HG02798 (cell line): ENCODE measurements around the gene C11orf65.
"Not testable (repeated sequence)": the region's sequence is repeated elsewhere in the genome, so short reads cannot be mapped to it uniquely, and the experiment has no call there.

Source experiments
- ATAC-seq: cut with Tn5 transposase; IDR thresholded peaks from one replicate; pipeline ENCODE4 v1.9.1; 2021; ENCODE audit warnings: mild to moderate bottlenecking; ENCODE audit not compliant: unreplicated experiment, poor library complexity

The C11orf65 gene

GRCh38 chr11:108373505-108373904 is 93.8 kb downstream of the C11orf65 start:
- not testable (repeated sequence) for ATAC-seq

- no peak for ATAC-seq
These were observed 96.3 kb downstream of the C11orf65 start for GRCh38 chr11:108370990-108371389.

DNA sequence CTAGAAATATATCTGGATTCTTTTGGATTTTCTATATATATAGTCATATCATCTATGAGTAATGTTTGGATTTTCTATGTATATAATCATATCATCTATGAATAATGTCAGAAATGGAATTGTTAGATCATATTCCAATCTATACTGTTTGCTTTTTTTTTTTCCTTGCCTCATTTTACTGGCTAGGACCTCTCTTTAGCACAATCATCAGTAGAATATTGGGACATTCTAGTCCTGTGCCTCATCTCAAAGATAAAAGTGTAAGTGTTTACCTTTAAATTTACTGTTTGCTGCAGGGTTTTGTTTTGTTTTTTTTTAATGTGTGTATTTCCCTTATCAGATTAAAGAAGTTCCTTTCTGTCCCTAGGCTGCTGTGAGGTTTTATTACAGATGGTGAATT is 97.0 kb downstream of the C11orf65 start:
- ATAC-seq = no peak

DNA sequence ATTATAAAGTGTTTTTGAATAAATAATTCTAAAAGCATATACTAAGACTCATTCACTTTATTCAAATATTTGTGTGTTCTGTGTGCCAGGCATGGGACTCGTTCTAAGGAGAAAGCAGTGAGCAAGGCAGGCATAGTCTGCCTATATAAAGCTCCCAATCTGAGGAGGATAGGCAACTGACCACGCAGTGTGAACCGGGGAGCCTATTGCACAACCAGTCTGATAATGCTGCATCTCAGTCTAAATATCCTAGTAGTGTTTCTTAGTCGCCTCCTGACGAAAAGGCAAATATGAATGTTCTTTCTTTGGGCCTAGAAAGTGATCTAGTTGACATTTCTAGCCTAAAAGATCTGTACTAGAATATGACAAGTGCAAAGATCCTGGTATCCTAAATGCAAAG is 98.3 kb downstream of the C11orf65 start:
- no peak for ATAC-seq

DNA sequence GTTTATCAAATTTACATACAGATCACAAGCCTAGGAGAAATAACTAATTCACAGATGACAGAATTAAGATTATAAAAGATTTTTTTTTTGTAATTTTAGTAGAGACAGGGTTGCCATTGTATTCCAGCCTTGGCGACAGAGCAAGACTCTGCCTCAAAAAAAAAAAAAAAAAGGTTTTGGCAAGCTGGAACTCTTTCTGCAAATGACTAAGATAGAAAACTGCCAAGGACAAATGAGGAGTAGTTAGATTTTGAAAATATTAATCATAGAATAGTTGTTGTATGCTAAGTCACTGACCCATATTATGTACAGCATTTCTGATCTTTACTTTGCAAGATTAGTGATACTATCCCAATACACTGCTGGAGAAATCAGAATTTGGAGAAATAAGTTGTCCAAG is 99.2 kb downstream of the C11orf65 start:
- no peak for ATAC-seq

- no peak for ATAC-seq
These were observed 103.2 kb downstream of the C11orf65 start for GRCh38 chr11:108364159-108364558.

GRCh38 chr11:108351468-108351867 is 115.9 kb downstream of the C11orf65 start:
- no peak for ATAC-seq

DNA sequence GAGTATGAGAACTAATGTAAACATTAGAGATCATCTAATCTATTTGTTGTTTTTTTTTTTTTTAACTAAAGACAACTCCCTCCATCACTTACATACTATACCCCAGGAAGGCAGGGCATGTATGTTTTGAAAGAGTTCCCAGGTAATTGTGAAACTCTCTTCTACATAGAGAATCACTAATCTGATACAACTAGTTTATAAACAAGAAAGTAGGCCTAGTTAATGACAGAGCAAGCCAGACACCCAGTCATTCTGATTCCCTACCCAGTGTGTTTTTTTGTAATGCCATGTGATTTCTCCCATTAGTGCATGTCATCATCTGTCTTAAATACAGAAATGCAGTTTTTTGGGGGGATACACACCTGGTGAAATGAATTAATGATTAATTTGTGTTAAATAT is 120.9 kb downstream of the C11orf65 start:
- ATAC-seq = no peak

GRCh38 chr11:108345767-108346166 is 121.6 kb downstream of the C11orf65 start:
- ATAC-seq = no peak

DNA sequence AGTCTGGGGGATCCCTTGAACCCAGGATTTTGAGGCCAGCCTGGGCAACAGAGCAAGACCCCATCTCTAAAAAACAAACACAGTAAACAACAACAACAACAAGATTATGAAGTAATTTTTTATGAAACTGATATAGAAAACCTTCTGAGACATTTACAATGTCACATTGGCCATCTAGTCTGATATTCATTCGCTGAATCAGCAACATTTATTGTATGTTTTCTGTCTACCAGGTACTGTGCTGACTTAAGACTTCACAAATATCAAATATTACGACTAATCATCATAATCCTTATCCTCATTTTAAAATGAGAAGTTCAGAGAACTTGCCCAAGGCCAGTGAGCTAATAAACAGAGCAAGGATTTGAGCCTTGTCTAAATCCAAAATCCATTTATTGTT is 123.6 kb downstream of the C11orf65 start:
- ATAC-seq = no peak

GRCh38 chr11:108341654-108342053 is 125.7 kb downstream of the C11orf65 start:
- ATAC-seq = no peak

GRCh38 chr11:108340973-108341372 is 126.4 kb downstream of the C11orf65 start:
- ATAC-seq = no peak

- ATAC-seq = no peak
These were observed 128.6 kb downstream of the C11orf65 start for GRCh38 chr11:108338750-108339149.

DNA sequence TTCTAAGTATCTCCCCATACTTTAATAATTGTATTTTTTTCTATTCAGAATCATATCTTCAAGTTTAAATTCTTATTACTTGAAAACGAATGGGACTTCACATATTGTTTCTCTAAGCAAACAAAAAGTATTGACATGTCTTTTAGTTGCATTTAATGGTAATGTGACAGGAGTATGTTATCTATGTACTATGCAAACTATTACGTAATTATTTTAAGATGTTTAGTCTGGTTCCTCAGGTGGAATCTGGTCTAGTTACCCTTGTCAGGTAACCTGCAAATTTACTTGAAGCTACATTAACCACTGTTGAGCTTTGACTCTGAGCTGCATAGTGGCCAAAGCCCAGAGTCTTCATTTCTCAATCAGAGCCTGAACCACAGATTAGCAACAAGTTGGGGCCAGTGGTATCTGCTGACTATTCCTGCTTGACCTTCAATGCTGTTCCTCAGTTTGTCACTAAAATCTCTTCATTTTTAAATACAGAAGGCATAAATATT is 133.9 kb downstream of the C11orf65 start:
- no peak for ATAC-seq
